Lower lobe of right lung (tissue), 2 donors: ENCODE measurements around the gene PML. TPM values are rescaled to one million over a fixed set of nuclear protein-coding genes. Genes with fewer than 3 reads are reported as not detected.
A peak's percentile ranks its signal among the peaks of the same experiment; 100 is the strongest.

Source experiments
- ATAC-seq, 2 donors: fragments of 200-7000 bp; cut with Tn5 transposase; one replicate each; pipeline ENCODE4 v1.9.1; 2020 to 2022; ENCODE audit warnings: mild to moderate bottlenecking in 2 of 2, moderate library complexity in 2 of 2
- DNase-seq: peaks from one replicate; pipeline ENCODE4 v3.0.0-alpha.2; 2020
- H3K27ac ChIP-seq: fragments of 200-600 bp; one replicate; pipeline ENCODE4 v1.8.0; 2022
- H3K27me3 ChIP-seq: fragments of 200-600 bp; one replicate; pipeline ENCODE4 v1.8.0; 2022; ENCODE audit warnings: low read depth
- H3K36me3 ChIP-seq: fragments of 200-600 bp; one replicate; pipeline ENCODE4 v1.8.0; 2022; ENCODE audit warnings: mild to moderate bottlenecking
- H3K4me1 ChIP-seq: fragments of 200-600 bp; one replicate; pipeline ENCODE4 v1.8.0; 2022
- H3K4me3 ChIP-seq: fragments of 200-600 bp; one replicate; pipeline ENCODE4 v1.8.0; 2022; ENCODE audit warnings: mild to moderate bottlenecking
- H3K9me3 ChIP-seq: fragments of 200-600 bp; one replicate; pipeline ENCODE4 v1.8.0; 2022
- CTCF ChIP-seq: fragments of 200-600 bp; IDR thresholded peaks from one replicate; pipeline ENCODE4 v1.8.0; 2022; ENCODE audit warnings: antibody characterized with exemption, mild to moderate bottlenecking
- intact Hi-C: fragments of 100-400 bp; cut with DNase I; formaldehyde crosslinking; loops from one replicate; pipeline ENCODE4 v1.11.0; 2022
- total RNA-seq: library from RNA; stranded (reverse); fragmentation: NEBNext Ultra II Directional; extraction: Animal tissue kit (Norgen Biotek cat#: 25700); gene quantifications from one replicate; pipeline ENCODE4 v1.2.1, GENCODE V29; 2021
- donor health status: DM: no; HTN: yes; CAD: no; lungs with severe emphysema.

Gene PML
- total RNA-seq, 1 donor from 2014 or later: 79.4 TPM

- peak; percentile 40 to 64 for ATAC-seq
- Histone ChIP-seq H3K4me3 (no peak overlapping the region), H3K4me1 (peaks cover 79% of the 10 kb centered on the region), H3K27ac (peak overlapping the region; percentile 57), H3K9me3 (no peaks in the 10 kb centered on the region), H3K27me3 (no peaks in the 10 kb centered on the region), H3K36me3 (peaks cover 35% of the 10 kb centered on the region)
- intact Hi-C loops: no loop called here
- no peak for TF ChIP-seq CTCF
- DNase-seq: no peak
These were observed 16.5 kb downstream of the PML start for GRCh38 chr15:74010929-74011540.

- intact Hi-C loops: no loop called here
- Histone ChIP-seq H3K4me3 (no peak overlapping the region), H3K36me3 (peaks cover 31% of the 10 kb centered on the region), H3K27ac (peak overlapping the region; percentile 57), H3K9me3 (no peaks in the 10 kb centered on the region), H3K27me3 (no peaks in the 10 kb centered on the region), H3K4me1 (peaks cover 73% of the 10 kb centered on the region)
- ATAC-seq (peak; percentile 66 to 79), DNase-seq (no peak)
- TF ChIP-seq CTCF: no peak
These were observed 17.1 kb downstream of the PML start for GRCh38 chr15:74011610-74012009.

- DNase-seq: no peak
- H3K4me3 ChIP-seq: no peak overlapping the region
- H3K27ac ChIP-seq: no peak overlapping the region
- no peak for TF ChIP-seq CTCF
- intact Hi-C loops: no loop called here
- no peak for ATAC-seq
- H3K36me3 ChIP-seq: peaks cover 19% of the 10 kb centered on the region
- peaks cover 57% of the 10 kb centered on the region for H3K4me1 ChIP-seq
- no peaks in the 10 kb centered on the region for H3K9me3 ChIP-seq
- H3K27me3 ChIP-seq: no peaks in the 10 kb centered on the region
These were observed 18.9 kb downstream of the PML start for GRCh38 chr15:74013374-74013894.

- no peak for DNase-seq
- no peaks in the 10 kb centered on the region for H3K27me3 ChIP-seq
- no peaks in the 10 kb centered on the region for H3K9me3 ChIP-seq
- no peak for TF ChIP-seq CTCF
- no peak overlapping the region for H3K4me3 ChIP-seq
- peaks cover 14% of the 10 kb centered on the region for H3K4me1 ChIP-seq
- peaks cover 47% of the 10 kb centered on the region for H3K36me3 ChIP-seq
- ATAC-seq: no peak
- intact Hi-C loops: no loop called here
- no peak overlapping the region for H3K27ac ChIP-seq
These were observed 25.2 kb downstream of the PML start for GRCh38 chr15:74019734-74020133.

- Histone ChIP-seq H3K4me3 (no peak overlapping the region), H3K36me3 (peaks cover 68% of the 10 kb centered on the region), H3K4me1 (peaks cover 25% of the 10 kb centered on the region), H3K27me3 (no peaks in the 10 kb centered on the region), H3K27ac (no peak overlapping the region), H3K9me3 (no peaks in the 10 kb centered on the region)
- no peak for TF ChIP-seq CTCF
- DNase-seq (no peak), ATAC-seq (no peak)
- intact Hi-C loops: no loop called here
These were observed 28.4 kb downstream of the PML start for GRCh38 chr15:74022706-74023470.
